Activated naive CD4-positive, alpha-beta T cell treated with anti-CD3 and anti-CD28 coated beads, Interleukin-2, amount 50 U/mL, for 24 hours (primary cell): ENCODE data around the gene MAP7D1.
A peak's percentile ranks its signal among the peaks of the same experiment; 100 is the strongest.

Source experiments
- H3K27ac Mint-ChIP-seq: one replicate; pipeline ENCODE4 v1.8.0; 2021; ENCODE audit warnings: mild to moderate bottlenecking, mixed read lengths
- H3K27me3 Mint-ChIP-seq: one replicate; pipeline ENCODE4 v1.8.0; 2021; ENCODE audit warnings: mixed read lengths
- H3K36me3 Mint-ChIP-seq: one replicate; pipeline ENCODE4 v1.8.0; 2021; ENCODE audit warnings: mixed read lengths
- H3K4me1 Mint-ChIP-seq: one replicate; pipeline ENCODE4 v1.8.0; 2021; ENCODE audit warnings: mixed read lengths
- H3K4me3 Mint-ChIP-seq: one replicate; pipeline ENCODE4 v1.8.0; 2021; ENCODE audit warnings: mild to moderate bottlenecking, mixed read lengths
- H3K9me3 Mint-ChIP-seq: one replicate; pipeline ENCODE4 v1.8.0; 2021; ENCODE audit warnings: mixed read lengths

The MAP7D1 gene

DNA sequence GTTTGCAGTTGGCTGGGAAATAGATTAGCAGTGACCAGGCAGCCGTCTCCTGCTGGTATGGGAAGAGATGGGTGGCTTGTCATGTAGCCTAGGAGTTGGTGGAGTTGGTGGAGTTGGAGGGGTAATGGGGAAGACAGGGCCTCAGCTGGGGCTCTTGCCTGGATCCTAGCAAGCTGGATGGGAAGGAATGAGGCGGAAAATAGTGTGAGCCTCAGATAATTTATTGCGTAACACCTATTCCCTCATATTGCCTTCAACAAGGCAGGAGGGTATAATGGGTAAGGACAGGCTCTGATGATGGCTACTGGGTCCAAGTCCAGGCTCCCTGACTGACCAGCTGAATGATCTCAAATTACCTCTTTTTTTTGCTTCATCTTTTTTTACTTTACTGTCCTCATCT lies 12.6 kb downstream of the MAP7D1 start:
- no peak overlapping the region for H3K4me3 Mint-ChIP-seq
- peaks cover 49% of the 10 kb centered on the region for H3K4me1 Mint-ChIP-seq
- H3K36me3 Mint-ChIP-seq = peaks cover 8% of the 10 kb centered on the region
- H3K27me3 Mint-ChIP-seq = no peaks in the 10 kb centered on the region
- no peaks in the 10 kb centered on the region for H3K9me3 Mint-ChIP-seq
- peak overlapping the region; percentile 80 for H3K27ac Mint-ChIP-seq

DNA sequence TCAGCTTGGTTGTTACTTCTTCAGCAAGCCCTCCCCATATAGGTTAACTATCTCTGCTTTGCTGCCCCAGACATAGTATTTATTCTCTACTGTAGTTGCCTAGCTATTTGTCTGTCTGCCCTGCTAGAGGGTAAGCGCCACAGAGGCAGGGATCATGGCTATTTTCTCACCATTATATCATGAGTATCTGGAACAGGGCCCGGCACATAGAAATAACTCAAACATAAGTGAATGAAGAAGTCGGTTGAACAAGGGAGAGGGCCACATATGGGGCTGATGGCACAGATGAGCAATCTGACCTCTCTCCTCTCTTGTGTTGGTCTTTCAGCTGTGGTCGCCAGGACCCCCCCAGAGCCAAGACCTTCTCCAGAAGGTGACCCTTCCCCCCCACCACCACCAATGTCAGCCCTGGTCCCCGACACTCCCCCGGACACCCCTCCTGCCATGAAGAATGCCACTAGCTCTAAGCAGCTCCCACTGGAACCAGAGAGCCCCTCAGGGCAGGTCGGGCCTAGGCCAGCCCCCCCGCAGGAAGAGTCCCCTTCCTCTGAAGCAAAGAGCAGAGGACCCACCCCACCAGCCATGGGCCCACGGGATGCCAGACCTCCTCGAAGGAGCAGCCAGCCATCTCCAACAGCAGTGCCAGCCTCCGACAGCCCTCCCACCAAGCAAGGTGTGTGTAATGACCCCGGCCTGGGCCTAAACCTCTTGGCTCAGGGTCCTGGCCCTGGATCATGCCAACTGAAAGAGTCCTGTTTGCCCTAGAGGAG lies 14.9 kb downstream of the MAP7D1 start:
- no peaks in the 10 kb centered on the region for H3K27me3 Mint-ChIP-seq
- peaks cover 44% of the 10 kb centered on the region for H3K4me1 Mint-ChIP-seq
- no peak overlapping the region for H3K4me3 Mint-ChIP-seq
- peaks cover 4% of the 10 kb centered on the region for H3K36me3 Mint-ChIP-seq
- H3K9me3 Mint-ChIP-seq = no peaks in the 10 kb centered on the region
- H3K27ac Mint-ChIP-seq = peak overlapping the region; percentile 74

GRCh38 chr1:36172017-36172747 lies 16.2 kb downstream of the MAP7D1 start:
- Mint-ChIP-seq H3K9me3 (no peaks in the 10 kb centered on the region), H3K4me1 (peaks cover 30% of the 10 kb centered on the region), H3K36me3 (no peaks in the 10 kb centered on the region), H3K27ac (no peak overlapping the region), H3K4me3 (no peak overlapping the region), H3K27me3 (no peaks in the 10 kb centered on the region)

DNA sequence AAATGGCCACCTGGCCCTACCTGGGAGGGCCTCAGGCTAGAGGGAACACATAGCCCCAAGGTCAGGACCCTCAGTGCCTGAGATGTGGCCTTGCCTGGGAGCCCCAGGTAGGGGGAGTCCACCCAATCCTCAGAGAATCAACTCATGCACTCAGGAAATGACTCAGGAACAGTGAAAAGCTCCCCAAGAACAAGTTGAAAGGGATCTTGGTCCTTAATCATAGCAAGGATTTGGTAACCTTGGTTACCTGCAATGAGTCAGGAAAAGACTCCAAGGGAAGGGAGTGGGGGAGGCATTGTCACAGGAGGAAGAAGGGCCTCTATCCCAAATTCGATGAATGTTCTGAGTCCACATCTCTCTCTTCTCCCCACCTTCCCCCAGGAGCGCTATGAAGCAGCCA lies 17.0 kb downstream of the MAP7D1 start:
- no peaks in the 10 kb centered on the region for H3K9me3 Mint-ChIP-seq
- no peaks in the 10 kb centered on the region for H3K36me3 Mint-ChIP-seq
- peaks cover 25% of the 10 kb centered on the region for H3K4me1 Mint-ChIP-seq
- no peaks in the 10 kb centered on the region for H3K27me3 Mint-ChIP-seq
- H3K4me3 Mint-ChIP-seq = no peak overlapping the region
- H3K27ac Mint-ChIP-seq = no peak overlapping the region

DNA sequence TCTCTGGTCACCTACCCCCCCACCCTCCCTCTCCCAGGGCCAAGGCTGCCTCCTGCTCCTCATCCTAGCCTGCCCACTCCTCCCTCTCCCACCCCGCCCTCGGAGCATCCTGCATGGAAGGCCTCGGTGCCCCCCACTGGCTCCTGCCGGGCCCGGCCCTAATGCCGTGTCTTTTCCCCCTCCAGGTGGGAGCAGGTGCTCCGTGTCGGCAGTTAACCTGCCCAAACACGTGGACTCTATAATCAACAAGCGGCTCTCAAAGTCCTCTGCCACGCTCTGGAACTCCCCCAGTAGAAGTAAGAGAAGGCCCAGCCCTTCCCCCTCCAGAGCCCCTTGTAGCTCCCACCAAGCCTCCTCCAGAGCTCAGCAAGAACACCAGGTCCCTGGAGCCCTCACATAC lies 18.8 kb downstream of the MAP7D1 start:
- Mint-ChIP-seq H3K4me3 (no peak overlapping the region), H3K27me3 (no peaks in the 10 kb centered on the region), H3K9me3 (no peaks in the 10 kb centered on the region), H3K27ac (no peak overlapping the region), H3K4me1 (peaks cover 16% of the 10 kb centered on the region), H3K36me3 (peaks cover 1% of the 10 kb centered on the region)

- H3K27me3 Mint-ChIP-seq = no peaks in the 10 kb centered on the region
- H3K36me3 Mint-ChIP-seq = peaks cover 5% of the 10 kb centered on the region
- no peaks in the 10 kb centered on the region for H3K9me3 Mint-ChIP-seq
- peak overlapping the region; percentile 12 for H3K27ac Mint-ChIP-seq
- no peak overlapping the region for H3K4me3 Mint-ChIP-seq
- peaks cover 10% of the 10 kb centered on the region for H3K4me1 Mint-ChIP-seq
Measured at GRCh38 chr1:36175137-36176095, 19.5 kb downstream of the MAP7D1 start.

GRCh38 chr1:36176106-36176949 lies 20.4 kb downstream of the MAP7D1 start:
- H3K27me3 Mint-ChIP-seq = no peaks in the 10 kb centered on the region
- no peak overlapping the region for H3K27ac Mint-ChIP-seq
- peaks cover 7% of the 10 kb centered on the region for H3K4me1 Mint-ChIP-seq
- H3K36me3 Mint-ChIP-seq = peaks cover 9% of the 10 kb centered on the region
- no peaks in the 10 kb centered on the region for H3K9me3 Mint-ChIP-seq
- H3K4me3 Mint-ChIP-seq = no peak overlapping the region

- Mint-ChIP-seq H3K9me3 (no peaks in the 10 kb centered on the region), H3K36me3 (peaks cover 9% of the 10 kb centered on the region), H3K27me3 (no peaks in the 10 kb centered on the region), H3K4me3 (no peak overlapping the region), H3K27ac (no peak overlapping the region), H3K4me1 (peaks cover 7% of the 10 kb centered on the region)
Measured at GRCh38 chr1:36177589-36178431, 21.9 kb downstream of the MAP7D1 start.

GRCh38 chr1:36178471-36179219 lies 22.7 kb downstream of the MAP7D1 start:
- no peak overlapping the region for H3K4me3 Mint-ChIP-seq
- no peaks in the 10 kb centered on the region for H3K27me3 Mint-ChIP-seq
- H3K36me3 Mint-ChIP-seq = peaks cover 9% of the 10 kb centered on the region
- peaks cover 7% of the 10 kb centered on the region for H3K4me1 Mint-ChIP-seq
- no peaks in the 10 kb centered on the region for H3K9me3 Mint-ChIP-seq
- H3K27ac Mint-ChIP-seq = no peak overlapping the region

- H3K4me1 Mint-ChIP-seq = peaks cover 2% of the 10 kb centered on the region
- H3K36me3 Mint-ChIP-seq = peaks cover 9% of the 10 kb centered on the region
Measured at GRCh38 chr1:36179220-36179600, 23.2 kb downstream of the MAP7D1 start.

DNA sequence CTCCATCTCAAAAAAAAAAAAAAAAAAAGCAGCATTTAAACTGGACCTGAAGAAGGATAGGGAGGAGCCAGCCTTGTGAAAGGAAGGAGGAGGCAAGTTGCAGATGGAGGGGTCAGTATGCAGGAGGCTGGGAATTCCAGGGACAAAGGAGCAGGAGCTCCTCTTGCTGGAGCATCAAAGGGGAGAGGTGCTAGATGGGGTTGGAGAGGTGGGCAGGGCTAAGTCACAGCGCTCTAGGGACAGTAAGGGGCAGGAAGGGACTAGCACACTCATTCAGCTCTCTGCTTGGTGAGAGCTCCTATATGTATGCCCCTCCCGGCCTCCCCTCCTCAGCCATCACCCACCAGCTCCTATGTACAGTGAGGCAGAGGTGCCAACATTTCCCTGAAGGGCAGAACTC lies 26.8 kb downstream of the MAP7D1 start:
- H3K27me3 Mint-ChIP-seq = no peaks in the 10 kb centered on the region
- no peaks in the 10 kb centered on the region for H3K9me3 Mint-ChIP-seq
- H3K4me1 Mint-ChIP-seq = peaks cover 5% of the 10 kb centered on the region
- no peak overlapping the region for H3K4me3 Mint-ChIP-seq
- H3K27ac Mint-ChIP-seq = peak overlapping the region; percentile 90
- H3K36me3 Mint-ChIP-seq = peaks cover 9% of the 10 kb centered on the region

More at GRCh38 chr1:36179220-36179600, 23.2 kb downstream of the MAP7D1 start:
- no peak overlapping the region for H3K4me3 Mint-ChIP-seq
- no peaks in the 10 kb centered on the region for H3K9me3 Mint-ChIP-seq
- H3K27ac Mint-ChIP-seq = no peak overlapping the region
- H3K27me3 Mint-ChIP-seq = no peaks in the 10 kb centered on the region

DNA sequence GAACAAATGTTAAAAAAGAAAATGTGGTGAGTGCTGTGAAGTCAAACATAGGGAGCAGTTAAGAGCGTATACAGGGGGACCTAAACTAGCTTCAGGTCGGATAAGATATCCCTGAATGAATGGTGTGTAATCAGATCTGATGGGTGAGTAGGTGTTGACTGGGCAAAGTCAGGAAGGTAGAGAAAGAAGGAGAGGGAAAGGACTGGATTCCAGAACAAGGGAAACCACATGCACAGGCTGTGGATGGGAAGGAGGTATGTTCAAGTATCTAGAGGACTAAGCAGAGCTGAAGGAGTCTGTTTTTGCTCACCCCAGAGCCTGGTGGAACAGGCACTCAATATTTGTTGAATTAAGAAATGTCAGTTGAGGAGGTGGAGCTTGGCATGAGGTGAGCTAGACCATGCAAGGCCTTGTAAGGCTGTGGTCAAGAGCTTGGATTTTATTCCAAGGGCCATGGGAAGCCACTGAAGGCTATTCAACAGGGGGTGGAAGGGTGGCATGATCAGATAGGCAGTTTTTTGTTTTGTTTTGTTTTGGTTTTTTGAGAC lies 27.4 kb downstream of the MAP7D1 start:
- H3K4me3 Mint-ChIP-seq = no peak overlapping the region
- peaks cover 9% of the 10 kb centered on the region for H3K36me3 Mint-ChIP-seq
- no peaks in the 10 kb centered on the region for H3K9me3 Mint-ChIP-seq
- peaks cover 10% of the 10 kb centered on the region for H3K4me1 Mint-ChIP-seq
- peak overlapping the region; percentile 56 for H3K27ac Mint-ChIP-seq
- no peaks in the 10 kb centered on the region for H3K27me3 Mint-ChIP-seq

- Mint-ChIP-seq H3K36me3 (no peaks in the 10 kb centered on the region), H3K9me3 (no peaks in the 10 kb centered on the region), H3K27ac (peak overlapping the region; percentile 53), H3K27me3 (no peaks in the 10 kb centered on the region), H3K4me1 (peaks cover 10% of the 10 kb centered on the region), H3K4me3 (no peak overlapping the region)
Measured at GRCh38 chr1:36187800-36188593, 32.0 kb downstream of the MAP7D1 start.
